ENCODE measurements around the gene LEPR. TPM values are rescaled to one million over a fixed set of nuclear protein-coding genes. Genes with fewer than 3 reads are reported as not detected.

Gene LEPR
- total and polyA plus RNA-seq, 2 donors (not counting 3 experiments of a cell fraction or from before 2014, with no cell fraction given): 11.1 to 18.7 TPM

DNA sequence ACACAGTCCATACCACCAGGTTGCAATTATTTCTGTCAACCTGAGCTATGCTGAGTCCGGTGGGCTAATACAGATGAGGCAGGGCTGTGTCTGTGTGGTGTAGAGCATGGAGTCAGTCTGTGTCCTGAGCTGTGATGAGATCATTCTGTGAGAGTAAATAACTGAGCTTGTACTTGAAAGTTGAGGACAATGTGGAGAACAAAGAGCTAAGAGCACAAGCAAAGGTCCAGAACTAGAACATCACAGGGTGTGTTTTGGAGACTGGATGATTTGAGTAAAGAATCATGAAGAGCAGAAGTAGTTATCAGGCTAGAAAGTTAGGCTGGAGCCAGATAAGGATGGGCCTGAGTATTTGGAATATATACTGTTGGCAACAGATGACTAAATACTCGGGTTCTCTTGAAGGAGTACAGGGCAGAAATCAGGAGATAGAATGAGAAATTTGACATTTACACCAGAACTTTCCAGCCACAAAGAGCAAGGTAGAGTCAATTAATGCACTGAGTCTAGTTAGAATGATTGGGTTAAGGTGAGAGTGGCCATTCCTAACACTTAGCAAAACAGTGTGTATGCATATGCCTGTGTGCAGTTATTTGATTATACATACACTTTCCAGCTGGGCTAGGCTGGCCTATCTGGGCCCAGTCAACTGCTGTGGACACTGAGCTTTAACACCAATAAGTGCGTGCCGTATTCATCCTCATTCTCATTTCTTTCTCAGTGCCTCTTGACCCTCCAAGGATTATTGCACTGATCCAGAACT lies 48.8 kb downstream of the LEPR start:
- intact Hi-C loops (cut with micrococcal nuclease) (no loop called here), dilution Hi-C loops (cut with MboI; ENCODE audit: extremely low pct_ligation_motif_present, low sequenced_read_pairs) (no loop called here)
- peak; percentile 49 for DNase-seq (ENCODE audit: low read depth, low spot score)
- Histone ChIP-seq H3K79me2 (ENCODE audit: control insufficient read depth, insufficient read depth, low read length) (no peaks in the 10 kb centered on the region), H3K9me1 (replicated peaks; ENCODE audit: control insufficient read depth, extremely low read depth, insufficient read depth, low read length) (no peaks in the 10 kb centered on the region), H4K20me1 (replicated peaks; ENCODE audit: control insufficient read depth, extremely low read depth, insufficient read depth, low read length) (no peaks in the 10 kb centered on the region), H3K4me1 (ENCODE audit: control insufficient read depth, extremely low read depth, insufficient read depth, low read length) (peaks cover 6% of the 10 kb centered on the region), H3K36me3 (ENCODE audit: control insufficient read depth in 2 of 2, extremely low read depth in 1 of 2, insufficient read depth in 2 of 2, low read length in 2 of 2) (no peaks in the 10 kb centered on the region), H3K27me3 (ENCODE audit: control insufficient read depth in 2 of 2, insufficient read depth in 2 of 2, low read length in 2 of 2) (no peaks in the 10 kb centered on the region), H3K27ac (ENCODE audit: insufficient read depth, low read depth, low read length) (peak overlapping the region; percentile 26), H3K4me2 (ENCODE audit: insufficient read depth, low read length) (no peak overlapping the region), H3K9me3 (replicated peaks; ENCODE audit: control insufficient read depth, insufficient read depth, low read length) (no peaks in the 10 kb centered on the region), H2AFZ (ENCODE audit: low read depth, low read length) (peak overlapping the region; percentile 2), H3K9ac (replicated peaks; ENCODE audit: extremely low read depth, insufficient read depth, low read length) (no peak overlapping the region), H3K4me3 (replicated peaks in 1 of 3; ENCODE audit: insufficient read depth in 1 of 3, low read depth in 1 of 3, low read length in 3 of 3) (no peak overlapping the region)
- no TSS peak for BruUV-seq (replicated peaks)
- ChIA-PET POLR2A (interaction anchor here (1.6 kb wide), 1 partner anchor 49 kb away, joined by 5 read pairs; the partner anchor contains the start of genes LEPR and LEPROT), CTCF (interaction anchor here (0.7 to 3.9 kb wide), 6 partner anchors 9 to 282 kb away, joined by 3 to 29 read pairs (median 6); no protein-coding TSS in a partner anchor)
- peak; percentile 44 for FAIRE-seq
- TF ChIP-seq JUN (IDR thresholded peaks at IDR 0.05; ENCODE audit: borderline replicate concordance, insufficient read depth, insufficient read length, low read depth) (no peak), FOS (IDR thresholded peaks at IDR 0.05; ENCODE audit: borderline replicate concordance, insufficient read depth, low read length) (no peak), MYC (IDR thresholded peaks at IDR 0.05; ENCODE audit: low read depth, low read length) (no peak), POLR2A (IDR thresholded peaks at IDR 0.05; ENCODE audit: low read depth, low read length) (no peak), POLR2AphosphoS5 (IDR thresholded peaks at IDR 0.05; ENCODE audit: insufficient read depth, low read depth, low read length) (no peak), EZH2 (IDR thresholded peaks at IDR 0.05; ENCODE audit: borderline replicate concordance, low read depth, low read length, severe bottlenecking) (no peak), GATA2 (IDR thresholded peaks at IDR 0.05; ENCODE audit: insufficient read depth, insufficient read length, low read depth, low read length) (no peak)
- TF ChIP-seq, protein P1, sequence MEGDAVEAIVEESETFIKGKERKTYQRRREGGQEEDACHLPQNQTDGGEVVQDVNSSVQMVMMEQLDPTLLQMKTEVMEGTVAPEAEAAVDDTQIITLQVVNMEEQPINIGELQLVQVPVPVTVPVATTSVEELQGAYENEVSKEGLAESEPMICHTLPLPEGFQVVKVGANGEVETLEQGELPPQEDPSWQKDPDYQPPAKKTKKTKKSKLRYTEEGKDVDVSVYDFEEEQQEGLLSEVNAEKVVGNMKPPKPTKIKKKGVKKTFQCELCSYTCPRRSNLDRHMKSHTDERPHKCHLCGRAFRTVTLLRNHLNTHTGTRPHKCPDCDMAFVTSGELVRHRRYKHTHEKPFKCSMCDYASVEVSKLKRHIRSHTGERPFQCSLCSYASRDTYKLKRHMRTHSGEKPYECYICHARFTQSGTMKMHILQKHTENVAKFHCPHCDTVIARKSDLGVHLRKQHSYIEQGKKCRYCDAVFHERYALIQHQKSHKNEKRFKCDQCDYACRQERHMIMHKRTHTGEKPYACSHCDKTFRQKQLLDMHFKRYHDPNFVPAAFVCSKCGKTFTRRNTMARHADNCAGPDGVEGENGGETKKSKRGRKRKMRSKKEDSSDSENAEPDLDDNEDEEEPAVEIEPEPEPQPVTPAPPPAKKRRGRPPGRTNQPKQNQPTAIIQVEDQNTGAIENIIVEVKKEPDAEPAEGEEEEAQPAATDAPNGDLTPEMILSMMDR (IDR thresholded peaks at IDR 0.05; ENCODE audit: extremely low read depth in 1 of 2, insufficient read depth in 1 of 2, low read depth in 1 of 2, low read length in 2 of 2): no peak
- TF ChIP-seq, protein P2, sequence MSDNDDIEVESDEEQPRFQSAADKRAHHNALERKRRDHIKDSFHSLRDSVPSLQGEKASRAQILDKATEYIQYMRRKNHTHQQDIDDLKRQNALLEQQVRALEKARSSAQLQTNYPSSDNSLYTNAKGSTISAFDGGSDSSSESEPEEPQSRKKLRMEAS (IDR thresholded peaks at IDR 0.05; ENCODE audit: insufficient read depth, insufficient read length): no peak
